T-helper 2 cell (primary cell): ENCODE measurements around the gene DSG2.

Experiments used
- DNase-seq, 5 experiments: peaks; one replicate each; pipeline versions ENCODE4 v3.0.0 to v3.0.0-alpha.2; 2012 to 2022

Gene DSG2

DNA sequence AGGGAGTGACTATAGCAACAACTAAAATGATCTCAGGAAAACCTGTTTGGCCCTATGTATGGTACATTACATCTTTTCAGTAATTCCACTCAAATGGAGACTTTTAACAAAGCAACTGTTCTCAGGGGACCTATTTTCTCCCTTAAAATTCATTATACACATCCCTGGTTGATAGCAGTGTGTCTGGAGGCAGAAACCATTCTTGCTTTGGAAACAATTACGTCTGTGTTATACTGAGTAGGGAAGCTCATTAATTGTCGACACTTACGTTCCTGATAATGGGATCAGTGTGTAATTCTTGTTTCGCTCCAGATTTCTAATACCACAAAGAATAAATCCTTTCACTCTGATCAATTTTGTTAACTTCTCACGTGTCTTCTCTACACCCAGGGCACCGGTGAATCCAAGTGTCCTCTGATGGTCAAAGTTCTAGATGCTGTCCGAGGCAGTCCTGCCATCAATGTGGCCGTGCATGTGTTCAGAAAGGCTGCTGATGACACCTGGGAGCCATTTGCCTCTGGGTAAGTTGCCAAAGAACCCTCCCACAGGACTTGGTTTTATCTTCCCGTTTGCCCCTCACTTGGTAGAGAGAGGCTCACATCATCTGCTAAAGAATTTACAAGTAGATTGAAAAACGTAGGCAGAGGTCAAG lies 94.7 kb downstream of the DSG2 start:
- no peak for DNase-seq

- DNase-seq, result no peak
Measured at GRCh38 chr18:31595121-31595771, 97.3 kb downstream of the DSG2 start.

- no peak for DNase-seq
Measured at GRCh38 chr18:31596081-31596872, 98.3 kb downstream of the DSG2 start.

DNA sequence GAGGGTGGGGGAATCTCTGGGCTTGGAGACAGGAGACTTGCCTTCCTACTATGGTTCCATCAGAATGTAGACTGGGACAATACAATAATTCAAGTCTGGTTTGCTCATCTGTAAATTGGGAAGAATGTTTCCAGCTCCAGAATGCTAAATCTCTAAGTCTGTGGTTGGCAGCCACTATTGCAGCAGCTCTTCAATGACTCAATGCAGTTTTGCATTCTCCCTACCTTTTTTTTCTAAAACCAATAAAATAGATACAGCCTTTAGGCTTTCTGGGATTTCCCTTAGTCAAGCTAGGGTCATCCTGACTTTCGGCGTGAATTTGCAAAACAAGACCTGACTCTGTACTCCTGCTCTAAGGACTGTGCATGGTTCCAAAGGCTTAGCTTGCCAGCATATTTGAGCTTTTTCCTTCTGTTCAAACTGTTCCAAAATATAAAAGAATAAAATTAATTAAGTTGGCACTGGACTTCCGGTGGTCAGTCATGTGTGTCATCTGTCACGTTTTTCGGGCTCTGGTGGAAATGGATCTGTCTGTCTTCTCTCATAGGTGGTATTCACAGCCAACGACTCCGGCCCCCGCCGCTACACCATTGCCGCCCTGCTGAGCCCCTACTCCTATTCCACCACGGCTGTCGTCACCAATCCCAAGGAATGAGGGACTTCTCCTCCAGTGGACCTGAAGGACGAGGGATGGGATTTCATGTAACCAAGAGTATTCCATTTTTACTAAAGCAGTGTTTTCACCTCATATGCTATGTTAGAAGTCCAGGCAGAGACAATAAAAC lies 100.2 kb downstream of the DSG2 start:
- no peak for DNase-seq
